D721Med (cell line): Measurements from ENCODE around the gene TANC2.

Experiments
- DNase-seq: peaks from one replicate; pipeline ENCODE4 v3.0.0; 2011; ENCODE audit warnings: low spot score; ENCODE audit not compliant: insufficient read length
- FAIRE-seq: peaks from 2 replicates; lab custom pipeline; 2011; peaks lifted over from hg19 to GRCh38; lab: Jason Lieb, UNC
- CTCF ChIP-seq: IDR thresholded peaks from 2 replicates; pipeline ENCODE4 v1.5.1; 2012; ENCODE audit warnings: mild to moderate bottlenecking, control low read depth; ENCODE audit not compliant: insufficient read depth; ENCODE audit errors: missing control alignments

TANC2 gene

GRCh38 chr17:63001689-63002394 lies 35.8 kb downstream of the TANC2 start:
- DNase-seq: no peak
- FAIRE-seq: no peak
- no peak for TF ChIP-seq CTCF

- no peak for DNase-seq
- no peak for TF ChIP-seq CTCF
- no peak for FAIRE-seq
Observed at GRCh38 chr17:63002625-63003024, 36.6 kb downstream of the TANC2 start.

- no peak for DNase-seq
- no peak for FAIRE-seq
- TF ChIP-seq CTCF: no peak
Observed at GRCh38 chr17:63015824-63016223, 49.8 kb downstream of the TANC2 start.
